Tongue (tissue), 2 donors: ENCODE data around the gene KLC1. TPM values are rescaled to one million over a fixed set of nuclear protein-coding genes. Genes with fewer than 3 reads are reported as not detected.

ENCODE experiments used
- DNase-seq: peaks from one replicate; pipeline ENCODE4 v3.0.0-alpha.2; 2015
- total RNA-seq: library from RNA; depleted of rRNA; stranded (reverse); fragments of >200 nt; gene quantifications from one replicate; pipeline ENCODE4 v1.2.3, GENCODE V29; 2014

KLC1 gene
- total RNA-seq, 1 donor from 2014 or later: 273 TPM

GRCh38 chr14:103721334-103722120 lies 92.5 kb downstream of the KLC1 start:
- DNase-seq: no peak

GRCh38 chr14:103723748-103724081 lies 94.7 kb downstream of the KLC1 start:
- DNase-seq: no peak

GRCh38 chr14:103724116-103724515 lies 95.1 kb downstream of the KLC1 start:
- DNase-seq: peak; percentile 82

- DNase-seq: no peak
Observed at GRCh38 chr14:103725001-103725682, 96.1 kb downstream of the KLC1 start.

GRCh38 chr14:103725739-103726395 lies 96.9 kb downstream of the KLC1 start:
- DNase-seq: no peak

GRCh38 chr14:103726474-103726873 lies 97.5 kb downstream of the KLC1 start:
- no peak for DNase-seq

- DNase-seq: no peak
Observed at GRCh38 chr14:103727313-103727980, 98.4 kb downstream of the KLC1 start.

GRCh38 chr14:103728141-103728540 lies 99.1 kb downstream of the KLC1 start:
- DNase-seq: no peak

- no peak for DNase-seq
Observed at GRCh38 chr14:103728721-103729120, 99.7 kb downstream of the KLC1 start.

- no peak for DNase-seq
Observed at GRCh38 chr14:103729496-103730448, 100.8 kb downstream of the KLC1 start.

GRCh38 chr14:103730490-103731035 lies 101.6 kb downstream of the KLC1 start:
- no peak for DNase-seq

GRCh38 chr14:103731481-103731880 lies 102.5 kb downstream of the KLC1 start:
- no peak for DNase-seq

- no peak for DNase-seq
Observed at GRCh38 chr14:103731916-103732867, 103.2 kb downstream of the KLC1 start.

- no peak for DNase-seq
Observed at GRCh38 chr14:103732868-103733620, 104.0 kb downstream of the KLC1 start.

- DNase-seq: no peak
Observed at GRCh38 chr14:103733651-103734050, 104.6 kb downstream of the KLC1 start.

- no peak for DNase-seq
Observed at GRCh38 chr14:103734081-103734888, 105.3 kb downstream of the KLC1 start.

- no peak for DNase-seq
Observed at GRCh38 chr14:103735022-103735421, 106.0 kb downstream of the KLC1 start.

- no peak for DNase-seq
Observed at GRCh38 chr14:103735439-103735814, 106.4 kb downstream of the KLC1 start.
